ENCODE data around the gene JMJD8.

DNA sequence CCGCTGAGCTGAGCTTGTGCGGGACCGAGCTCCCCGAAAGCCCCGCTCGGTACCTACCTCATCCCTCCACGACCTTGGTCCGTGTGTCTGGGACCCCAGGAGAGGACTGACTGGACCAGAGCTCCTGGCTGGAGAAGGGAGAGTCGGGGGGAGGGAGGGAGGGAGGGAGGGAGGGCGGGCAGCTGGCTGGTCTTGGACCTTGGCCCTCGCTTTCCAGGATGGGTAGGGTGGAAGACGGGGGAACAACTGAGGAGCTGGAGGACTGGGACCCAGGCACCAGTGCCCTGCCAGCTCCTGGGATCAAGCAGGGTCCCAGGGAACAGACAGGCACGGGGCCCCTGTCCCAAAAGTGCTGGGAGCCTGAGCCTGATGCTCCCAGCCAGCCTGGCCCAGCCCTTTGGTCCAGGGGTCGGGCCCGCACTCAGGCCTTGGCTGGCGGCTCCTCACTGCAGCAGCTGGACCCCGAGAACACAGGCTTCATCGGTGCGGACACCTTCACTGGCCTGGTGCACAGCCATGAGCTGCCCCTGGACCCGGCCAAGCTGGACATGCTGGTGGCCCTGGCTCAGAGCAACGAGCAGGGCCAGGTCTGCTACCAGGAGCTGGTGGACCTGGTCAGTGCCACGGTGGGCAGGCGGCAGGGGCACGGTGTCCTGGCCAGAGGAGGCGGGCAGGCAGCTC, 8.1 kb downstream of the JMJD8 start:
- TF ChIP-seq, protein P1, sequence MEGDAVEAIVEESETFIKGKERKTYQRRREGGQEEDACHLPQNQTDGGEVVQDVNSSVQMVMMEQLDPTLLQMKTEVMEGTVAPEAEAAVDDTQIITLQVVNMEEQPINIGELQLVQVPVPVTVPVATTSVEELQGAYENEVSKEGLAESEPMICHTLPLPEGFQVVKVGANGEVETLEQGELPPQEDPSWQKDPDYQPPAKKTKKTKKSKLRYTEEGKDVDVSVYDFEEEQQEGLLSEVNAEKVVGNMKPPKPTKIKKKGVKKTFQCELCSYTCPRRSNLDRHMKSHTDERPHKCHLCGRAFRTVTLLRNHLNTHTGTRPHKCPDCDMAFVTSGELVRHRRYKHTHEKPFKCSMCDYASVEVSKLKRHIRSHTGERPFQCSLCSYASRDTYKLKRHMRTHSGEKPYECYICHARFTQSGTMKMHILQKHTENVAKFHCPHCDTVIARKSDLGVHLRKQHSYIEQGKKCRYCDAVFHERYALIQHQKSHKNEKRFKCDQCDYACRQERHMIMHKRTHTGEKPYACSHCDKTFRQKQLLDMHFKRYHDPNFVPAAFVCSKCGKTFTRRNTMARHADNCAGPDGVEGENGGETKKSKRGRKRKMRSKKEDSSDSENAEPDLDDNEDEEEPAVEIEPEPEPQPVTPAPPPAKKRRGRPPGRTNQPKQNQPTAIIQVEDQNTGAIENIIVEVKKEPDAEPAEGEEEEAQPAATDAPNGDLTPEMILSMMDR (conservative IDR thresholded peaks at IDR 0.05; ENCODE audit: low read depth, low read length): no peak
- TF ChIP-seq EZH2phosphoT487 (IDR thresholded peaks at IDR 0.05; ENCODE audit: borderline replicate concordance, low read length) (no peak), EZH2 (IDR thresholded peaks at IDR 0.05; ENCODE audit: low read length, unreplicated experiment) (no peak)

All from PC-3 (cell line).